GM10847 (cell line): ENCODE measurements around the gene IFT57.
A peak's percentile ranks its signal among the peaks of the same experiment; 100 is the strongest.

Experiments
- POLR2A ChIP-seq: IDR thresholded peaks from 2 replicates; pipeline ENCODE4 v1.6.1; 2011; ENCODE audit not compliant: insufficient read length; ENCODE audit errors: extremely low read depth

The IFT57 gene

DNA sequence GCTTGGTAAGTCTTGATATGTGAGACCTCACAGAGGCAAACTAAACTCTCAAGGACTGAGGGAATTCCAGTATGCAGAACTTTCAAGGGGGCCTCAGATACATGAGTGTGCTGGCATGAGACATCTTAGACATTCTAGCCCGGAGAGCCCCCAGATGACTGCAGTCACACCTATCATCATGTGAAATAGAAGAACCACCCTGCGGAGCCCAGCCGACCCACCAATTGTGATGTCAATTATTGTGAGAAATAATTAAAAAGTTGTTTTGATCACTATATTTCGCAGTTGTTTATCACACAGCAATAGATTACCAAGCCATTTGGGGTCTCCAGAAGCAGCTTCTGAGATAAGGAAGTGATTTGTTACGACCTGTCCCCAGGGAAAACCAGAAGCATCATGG, 76.1 kb downstream of the IFT57 start:
- TF ChIP-seq POLR2A = no peak

DNA sequence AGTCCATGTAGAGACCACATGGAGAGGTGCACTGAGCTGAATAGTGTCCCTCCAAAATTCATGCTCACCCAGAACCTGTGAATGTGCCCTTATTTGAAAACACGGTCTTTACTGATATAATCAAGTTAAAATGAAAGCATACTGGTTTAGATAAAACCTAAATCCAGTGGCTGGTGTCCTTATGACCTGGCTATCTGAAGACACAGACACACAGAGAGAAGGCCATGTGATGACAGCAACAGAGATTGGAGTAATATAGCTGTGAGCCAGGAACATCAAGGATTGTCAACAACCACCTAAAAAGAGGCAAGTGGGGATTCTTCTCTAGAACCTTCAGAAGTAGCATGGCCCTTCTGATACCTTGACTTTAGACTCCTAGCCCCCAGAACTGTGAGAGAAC, 76.6 kb downstream of the IFT57 start:
- no peak for TF ChIP-seq POLR2A

DNA sequence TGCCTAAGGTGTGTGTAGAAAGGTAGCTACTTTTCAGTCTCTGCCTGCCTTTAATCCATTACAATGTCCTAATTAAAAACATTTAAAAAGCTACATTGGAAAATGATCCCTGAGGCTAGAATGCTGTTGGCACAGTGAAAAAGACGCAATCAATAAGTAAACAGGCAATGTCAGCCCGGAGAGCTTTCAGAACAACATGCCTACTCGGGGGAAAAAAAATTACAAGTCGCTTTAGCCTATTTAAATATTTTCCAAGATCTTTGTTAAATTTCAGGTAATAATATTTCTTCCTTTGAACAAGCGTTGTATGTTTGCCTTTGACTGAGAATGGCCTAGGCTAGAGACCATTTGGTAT, 84.8 kb downstream of the IFT57 start:
- TF ChIP-seq POLR2A = no peak

DNA sequence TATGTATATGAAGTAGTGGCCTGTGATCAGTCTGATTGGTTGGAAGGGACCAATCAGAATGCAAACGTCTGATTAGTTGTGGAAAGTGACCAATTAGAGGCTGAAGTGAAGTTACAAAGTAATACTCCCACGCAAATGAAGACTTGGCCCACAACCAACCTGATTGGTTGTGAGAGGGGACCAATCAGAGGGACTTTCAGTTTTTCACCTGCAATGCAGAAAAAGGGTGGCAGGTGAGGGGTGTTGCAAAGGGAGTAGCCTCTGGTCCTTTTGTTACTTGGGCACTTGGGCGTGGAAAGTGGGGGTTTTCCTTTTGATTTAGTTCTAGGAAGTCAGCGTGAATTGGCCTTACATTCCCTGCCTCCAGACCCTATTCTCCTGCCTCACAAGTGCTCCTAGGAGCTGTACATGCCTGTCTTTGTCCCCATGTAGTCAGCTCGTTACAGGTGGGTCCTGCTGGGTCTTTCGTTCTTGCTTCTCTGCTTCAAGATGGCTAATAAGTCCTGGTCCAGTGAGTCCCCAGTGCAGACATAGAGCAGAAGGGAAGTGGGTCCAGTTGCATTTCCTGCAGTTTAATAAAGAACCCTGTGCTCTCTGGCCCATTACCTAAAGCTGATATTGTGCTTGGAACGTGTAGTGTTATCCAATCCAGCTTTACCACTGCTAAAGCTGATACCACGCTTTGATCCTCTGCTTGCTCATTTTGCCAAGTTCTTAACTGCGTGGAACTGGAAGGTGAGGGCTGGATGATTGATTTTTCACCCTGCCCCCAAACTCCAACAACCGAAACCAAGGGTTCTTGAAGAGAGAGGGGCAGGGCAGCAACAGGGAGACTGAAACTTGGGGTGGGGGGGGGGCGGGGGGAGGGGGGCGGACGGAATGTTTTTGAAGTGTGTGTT, 85.4 kb downstream of the IFT57 start:
- no peak for TF ChIP-seq POLR2A

DNA sequence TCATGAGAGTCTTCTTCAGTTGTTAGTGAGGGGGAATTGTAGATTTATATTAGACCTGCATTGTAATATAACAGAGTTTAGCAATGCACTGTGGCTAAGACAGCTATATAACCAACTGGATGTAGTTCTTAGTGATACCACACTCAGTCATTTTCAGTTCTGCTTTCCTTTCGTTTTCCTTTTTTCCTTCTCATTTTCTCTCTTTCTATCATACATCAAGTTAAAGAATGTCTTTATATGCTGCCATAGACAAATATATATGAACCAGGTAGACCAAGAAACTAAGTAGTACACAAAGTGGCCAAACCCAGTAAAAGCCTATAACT, 87.7 kb downstream of the IFT57 start:
- no peak for TF ChIP-seq POLR2A

DNA sequence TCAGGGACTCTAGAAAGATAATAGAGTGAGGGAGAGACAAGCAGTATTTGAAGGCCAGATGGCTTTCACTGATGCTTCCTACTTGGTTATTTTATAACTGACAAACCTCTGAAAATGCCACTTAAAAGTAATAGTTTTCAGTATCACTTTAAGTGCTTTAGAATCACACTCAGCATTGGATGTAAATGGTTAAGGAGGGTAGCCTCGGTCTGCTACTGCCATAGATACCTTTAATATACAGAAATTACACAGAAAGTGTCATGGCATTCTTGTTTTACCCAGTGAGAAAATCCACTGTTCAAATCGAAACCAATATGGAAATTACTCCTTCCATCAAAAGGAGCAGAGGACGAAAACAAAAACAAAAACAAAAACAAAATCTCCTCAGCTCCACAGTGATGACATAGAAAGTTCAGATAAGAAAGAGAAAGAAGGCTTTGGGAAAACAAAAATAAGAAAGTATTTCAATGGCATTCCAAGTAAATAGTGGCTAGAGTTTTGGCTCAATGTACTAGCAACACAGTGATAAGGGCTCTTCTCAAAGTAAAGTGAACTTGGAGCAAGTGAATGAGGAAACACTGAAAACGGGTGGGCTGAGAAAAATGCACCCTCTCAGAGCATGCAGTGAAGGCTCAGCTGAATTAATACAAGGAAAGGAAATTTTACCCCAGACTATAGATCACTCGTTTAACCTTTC, 88.2 kb downstream of the IFT57 start:
- no peak for TF ChIP-seq POLR2A

DNA sequence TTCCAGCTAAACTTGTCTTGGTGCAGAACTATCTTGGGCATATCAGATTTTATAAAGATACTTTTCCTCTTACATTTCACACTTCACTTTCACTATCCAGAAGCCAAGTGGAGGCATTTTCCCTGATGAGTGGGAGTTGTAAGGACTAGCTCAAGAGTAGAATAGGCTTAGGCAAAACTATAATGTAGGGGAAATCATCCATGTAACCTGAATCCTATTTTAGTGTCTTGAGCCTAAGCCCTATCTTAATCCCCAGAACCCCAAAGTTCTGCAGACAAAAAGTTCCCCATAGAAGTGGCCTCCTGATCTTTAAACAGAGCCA, 89.2 kb downstream of the IFT57 start:
- TF ChIP-seq POLR2A = no peak

DNA sequence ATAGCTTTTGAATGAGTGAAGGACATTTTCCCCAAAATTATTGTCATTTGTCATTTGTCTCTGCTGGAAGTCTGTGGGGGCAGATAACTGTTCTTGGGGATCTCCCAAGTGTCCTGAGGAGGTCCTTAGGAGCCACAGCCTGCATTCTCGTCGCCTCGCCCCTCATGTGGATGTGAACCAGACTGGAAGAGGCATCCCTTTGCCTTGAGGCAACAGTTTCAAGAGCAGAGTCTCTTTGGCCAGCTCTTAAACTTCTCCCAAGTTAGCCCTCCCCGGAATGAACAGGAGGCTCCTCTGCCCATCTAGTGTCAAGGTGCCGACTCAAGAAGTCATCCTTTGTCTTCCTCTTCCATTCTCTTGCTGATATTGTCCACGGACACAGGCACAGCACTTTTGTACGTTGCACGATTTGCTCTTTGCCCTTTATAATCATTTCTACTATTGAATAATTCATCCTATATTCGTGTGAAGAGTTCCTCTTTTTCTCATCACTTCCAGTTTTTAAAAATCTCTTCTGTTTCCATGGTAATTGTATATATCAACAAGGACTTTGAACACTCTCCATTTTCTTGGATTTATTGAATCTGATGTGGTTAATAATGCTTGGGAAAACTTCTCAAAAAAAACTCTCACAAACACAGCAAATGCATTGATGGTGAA, 90.6 kb downstream of the IFT57 start:
- no peak for TF ChIP-seq POLR2A

DNA sequence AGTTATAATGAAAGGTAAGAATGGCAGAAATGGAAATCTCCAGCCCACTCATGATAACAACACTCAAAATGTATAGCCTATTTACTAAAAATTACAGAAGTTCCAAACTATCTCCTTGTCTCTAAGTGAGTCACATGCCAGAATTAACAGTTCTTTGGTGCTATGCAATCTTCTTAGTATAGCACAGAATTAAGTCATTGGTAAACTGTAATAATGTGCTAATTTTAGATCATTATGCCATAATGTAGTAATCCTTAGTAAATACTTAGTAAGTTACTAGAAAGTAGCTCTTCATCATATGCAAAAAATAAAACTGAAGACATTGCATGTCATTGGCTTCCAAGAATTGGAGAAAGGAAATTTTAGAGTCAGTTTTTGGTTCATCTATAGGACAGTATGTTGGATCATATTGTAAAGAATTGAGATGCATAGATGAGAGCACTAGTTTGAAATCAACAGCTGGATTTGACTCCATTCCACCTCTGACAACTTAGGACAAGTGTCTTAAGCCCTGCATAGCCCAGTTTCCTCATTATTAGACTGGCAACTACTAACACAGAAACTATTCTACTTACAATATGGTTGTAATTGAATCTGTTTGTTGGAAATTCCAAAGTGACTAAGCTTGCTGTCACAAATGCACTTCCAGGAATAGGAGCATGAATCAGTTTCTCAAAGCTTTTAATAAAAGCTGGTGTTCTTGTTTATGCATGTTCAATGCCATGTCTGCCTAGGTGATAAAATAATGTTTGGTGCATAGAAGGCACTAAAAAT, 91.3 kb downstream of the IFT57 start:
- no peak for TF ChIP-seq POLR2A

DNA sequence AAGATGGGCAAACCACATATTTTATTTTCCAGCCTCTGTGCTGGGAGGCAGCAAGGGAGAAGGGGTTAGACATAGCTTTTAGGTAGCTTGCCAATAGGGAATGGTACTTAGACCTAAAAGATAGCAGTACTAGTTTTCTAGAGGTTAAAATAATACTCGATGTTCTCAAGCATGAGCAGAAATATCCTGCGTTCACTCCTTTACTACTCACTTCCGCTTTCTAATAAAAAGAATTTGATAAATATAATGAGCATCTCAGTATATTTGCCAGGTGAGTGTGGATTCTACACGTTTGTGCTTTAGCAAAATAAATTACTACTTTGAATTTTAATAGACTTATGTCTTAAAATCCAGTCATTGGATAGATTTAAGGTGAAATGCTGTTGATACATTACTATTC, 92.0 kb downstream of the IFT57 start:
- TF ChIP-seq POLR2A = no peak

DNA sequence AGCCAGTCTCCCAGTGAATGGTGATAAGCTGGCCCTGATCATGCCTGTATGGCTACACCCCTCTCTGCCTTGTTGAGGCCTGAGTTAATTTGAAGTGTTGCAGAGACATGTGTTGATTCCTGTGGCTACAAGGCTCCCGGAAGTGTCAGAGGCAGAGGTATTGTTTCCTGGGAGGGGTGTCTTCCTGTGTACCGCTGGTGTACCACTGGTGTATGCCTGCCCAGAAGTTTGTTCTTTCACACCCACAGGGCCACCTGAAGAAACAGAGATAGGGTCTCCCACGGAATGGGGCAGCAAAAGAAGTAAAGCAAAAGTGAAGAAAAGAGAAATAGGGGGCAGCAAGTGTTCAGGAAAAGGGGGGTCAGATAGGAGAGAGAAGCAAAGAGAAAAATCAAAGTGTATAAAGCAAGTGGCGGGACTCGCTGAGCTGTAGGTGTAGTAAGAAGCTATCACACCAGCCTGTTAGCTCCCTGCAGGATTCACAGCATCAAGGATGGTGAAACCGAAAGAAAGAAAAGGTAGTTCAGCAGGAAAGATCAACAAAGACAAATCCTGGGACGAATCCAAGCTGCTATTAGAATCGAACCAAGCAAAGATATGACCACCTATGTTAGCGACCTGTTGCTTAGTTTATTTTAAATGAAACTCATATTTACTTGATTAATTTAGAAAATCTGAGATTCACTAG, 94.8 kb downstream of the IFT57 start:
- TF ChIP-seq POLR2A = no peak

DNA sequence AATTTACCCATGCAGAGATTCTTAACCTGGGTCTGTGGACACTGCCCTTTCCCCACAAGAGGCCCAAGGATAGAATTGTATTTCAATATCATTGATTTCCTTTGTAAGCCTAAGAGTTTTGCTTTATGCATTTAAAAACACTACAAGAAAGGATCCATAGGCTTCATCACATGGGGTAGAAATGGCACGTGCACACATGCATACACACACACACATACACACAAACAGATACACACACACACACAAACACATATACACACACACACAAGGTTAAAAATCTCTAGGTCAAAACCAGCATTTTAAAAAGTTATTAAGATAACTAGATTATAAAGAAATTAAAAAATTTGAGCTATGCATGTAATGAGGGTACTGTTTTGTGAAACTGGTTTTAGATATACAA, 95.9 kb downstream of the IFT57 start:
- TF ChIP-seq POLR2A = no peak

DNA sequence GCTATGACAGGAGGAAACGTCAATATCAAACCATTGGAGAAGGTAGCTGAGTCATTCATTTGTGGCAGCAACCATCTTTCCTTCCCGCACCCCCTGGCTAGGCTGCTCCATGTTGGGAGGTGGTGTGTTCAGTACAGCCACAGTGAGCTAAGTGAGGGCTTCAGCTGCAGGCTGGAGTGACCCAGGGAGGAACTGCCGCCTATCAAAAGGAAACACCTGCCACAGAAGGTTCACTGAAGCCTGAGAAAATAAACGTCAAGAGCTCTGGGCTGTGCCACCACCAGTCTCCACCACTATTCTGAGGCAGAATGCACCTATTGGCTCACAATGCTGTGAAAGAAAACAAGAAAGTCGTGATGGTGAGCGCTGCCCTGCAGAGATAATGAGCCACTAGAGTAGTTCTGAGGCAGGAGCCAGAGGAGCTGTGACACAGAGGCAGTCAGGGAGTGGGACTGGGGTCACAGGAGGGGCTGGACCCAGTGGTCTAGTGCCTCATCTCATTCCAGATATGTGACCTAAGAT, 96.6 kb downstream of the IFT57 start:
- peak; percentile 55 for TF ChIP-seq POLR2A

DNA sequence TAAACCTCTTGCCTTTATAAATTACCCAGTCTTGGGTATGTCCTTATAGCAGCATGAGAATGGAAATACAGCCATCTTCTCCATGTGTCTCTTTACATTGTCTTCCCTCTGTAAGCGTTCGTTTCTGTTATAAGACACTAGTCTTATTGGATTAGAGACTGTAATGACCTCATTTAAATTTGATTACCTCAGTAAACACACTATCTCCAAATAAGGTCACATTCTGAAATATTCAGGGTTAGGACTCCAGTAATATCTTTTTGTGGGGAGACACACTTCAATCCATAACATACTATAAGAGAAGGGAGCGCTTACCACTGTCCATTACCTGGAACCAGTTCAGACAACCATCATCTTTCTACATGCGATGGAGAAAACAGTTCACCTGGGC, 97.1 kb downstream of the IFT57 start:
- no peak for TF ChIP-seq POLR2A
